ENCODE results near the gene CATSPERB. TPM values are rescaled to one million over a fixed set of nuclear protein-coding genes. Genes with fewer than 3 reads are reported as not detected.

Gene CATSPERB
- total and polyA plus RNA-seq, 2 of the 8 experiments (the other 6 are each of a cell fraction or from before 2014, with no cell fraction given), result 0.11 to 0.30 TPM

DNA sequence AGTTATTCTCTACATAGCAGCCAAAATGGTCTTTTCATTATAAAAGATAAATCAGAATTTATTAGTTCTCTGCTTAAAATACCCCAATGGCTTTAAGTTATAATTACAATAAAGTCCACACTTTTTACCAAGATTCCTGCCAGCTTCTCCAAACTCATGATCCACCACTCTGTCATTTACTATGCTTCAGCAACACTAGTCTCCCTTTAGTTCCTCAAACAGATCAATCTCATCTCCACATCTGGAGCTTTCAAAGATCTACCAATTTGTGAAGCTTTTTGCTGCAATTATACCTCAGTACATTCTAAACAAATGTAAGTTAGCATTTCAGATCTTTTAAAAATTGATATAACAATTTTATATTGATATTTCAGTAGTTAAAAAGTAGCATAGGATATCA is 24.9 kb downstream of the CATSPERB start:
- no peak overlapping the region for H3K9ac ChIP-seq (replicated peaks in 1 of 4; ENCODE audit: extremely low read depth in 1 of 4, low read depth in 3 of 4, low read length in 3 of 4)
- no peak overlapping the region for H2BK5ac ChIP-seq (ENCODE audit: low read depth, low read length)
- no peaks in the 10 kb centered on the region for H3K4me1 ChIP-seq (replicated peaks in 1 of 4; ENCODE audit: control insufficient read depth in 3 of 4, insufficient read depth in 4 of 4, low read length in 3 of 4)
- no peaks in the 10 kb centered on the region for H3K27me3 ChIP-seq (replicated peaks in 1 of 4; ENCODE audit: control insufficient read depth in 3 of 4, extremely low read depth in 1 of 4, insufficient read depth in 3 of 4, low read length in 3 of 4)
- no peak overlapping the region for H4K91ac ChIP-seq (replicated peaks; ENCODE audit: insufficient read length, low read length)
- H2BK120ac ChIP-seq (replicated peaks; ENCODE audit: low read depth, low read length), result no peak overlapping the region
- H2AFZ ChIP-seq (ENCODE audit: low read length), result no peak overlapping the region
- no peak overlapping the region for H3K4ac ChIP-seq (replicated peaks; ENCODE audit: insufficient read length, low read depth, low read length)
- no peak for DNase-seq (ENCODE audit: low read depth in 1 of 2, low spot score in 2 of 2)
- no peak overlapping the region for H3K23ac ChIP-seq (ENCODE audit: insufficient read length)
- H3K23me2 ChIP-seq (ENCODE audit: low read depth, low read length), result no peaks in the 10 kb centered on the region
- H3K79me1 ChIP-seq (ENCODE audit: low read depth, low read length), result no peaks in the 10 kb centered on the region
- no peak overlapping the region for H2AK5ac ChIP-seq (ENCODE audit: low read depth, low read length)
- POLR2A ChIA-PET (ENCODE audit: partially characterized antibody), result no interaction called here
- no peak overlapping the region for H3K18ac ChIP-seq (ENCODE audit: extremely low read depth, low read length)
- no peak overlapping the region for H2BK20ac ChIP-seq (ENCODE audit: low read length)
- no peak overlapping the region for H3K4me2 ChIP-seq (ENCODE audit: insufficient read depth in 1 of 2, low read depth in 2 of 2, low read length in 2 of 2)
- H4K8ac ChIP-seq (ENCODE audit: extremely low read depth, insufficient read depth, low read length), result no peak overlapping the region
- no peak overlapping the region for H3K14ac ChIP-seq (ENCODE audit: insufficient read length)
- H3K36me3 ChIP-seq (ENCODE audit: control insufficient read depth in 2 of 4, insufficient read depth in 4 of 4, low read length in 3 of 4), result no peaks in the 10 kb centered on the region
- no peak overlapping the region for H4K5ac ChIP-seq (ENCODE audit: insufficient read length, low read depth, low read length)
- no peak overlapping the region for H2BK12ac ChIP-seq (ENCODE audit: low read depth, low read length)
- CTCF ChIA-PET (ENCODE audit: partially characterized antibody), result no interaction called here
- H3K9me3 ChIP-seq (ENCODE audit: insufficient read depth in 2 of 2, low read depth in 1 of 2, low read length in 1 of 2), result peaks cover 4 to 6% of the 10 kb centered on the region in 2 experiments; a peak in 2 of 4 replicates
- H3K4me3 ChIP-seq (ENCODE audit: extremely low read depth in 1 of 4, insufficient read depth in 2 of 4, low read depth in 3 of 4, low read length in 4 of 4), result no peak overlapping the region
- H4K20me1 ChIP-seq (replicated peaks in 1 of 2; ENCODE audit: control insufficient read depth in 1 of 2, insufficient read depth in 2 of 2, low read length in 2 of 2), result no peaks in the 10 kb centered on the region
- no peak overlapping the region for H2BK15ac ChIP-seq (ENCODE audit: low read length)
- H3K56ac ChIP-seq (replicated peaks; ENCODE audit: insufficient read length, low read depth, low read length), result no peak overlapping the region
- H3K79me2 ChIP-seq (ENCODE audit: control insufficient read depth in 1 of 2, insufficient read depth in 2 of 2, low read length in 2 of 2), result no peaks in the 10 kb centered on the region
- TF ChIP-seq BCL11A (IDR thresholded peaks at IDR 0.05; ENCODE audit: low read depth in 2 of 2, low read length in 2 of 2), result no peak
- FAIRE-seq, result no peak
- H3K27ac ChIP-seq (ENCODE audit: low read depth, low read length), result no peak overlapping the region

All from H1 (cell line).